ENCODE measurements around the gene ANKS3.

DNA sequence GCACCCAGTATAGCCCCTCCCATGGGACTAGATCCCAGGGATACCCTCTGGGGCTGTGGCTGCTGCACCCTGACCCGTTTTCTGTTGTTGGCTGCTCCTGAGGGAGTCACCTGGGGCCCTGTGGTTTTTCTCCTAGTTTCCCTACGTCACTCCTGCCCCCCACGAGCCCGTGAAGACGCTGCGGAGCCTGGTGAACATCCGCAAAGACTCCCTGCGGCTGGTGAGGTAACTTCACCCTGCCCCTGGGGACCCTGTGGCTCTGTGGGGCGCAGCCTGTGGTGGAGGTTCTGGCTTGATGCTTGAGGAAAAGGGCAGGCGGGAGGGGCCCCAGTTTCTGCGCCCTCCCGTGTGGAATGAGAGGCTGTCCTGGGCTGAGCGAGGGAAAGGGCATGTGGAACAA lies 82.2 kb downstream of the ANKS3 start:
- TF ChIP-seq, protein P1, sequence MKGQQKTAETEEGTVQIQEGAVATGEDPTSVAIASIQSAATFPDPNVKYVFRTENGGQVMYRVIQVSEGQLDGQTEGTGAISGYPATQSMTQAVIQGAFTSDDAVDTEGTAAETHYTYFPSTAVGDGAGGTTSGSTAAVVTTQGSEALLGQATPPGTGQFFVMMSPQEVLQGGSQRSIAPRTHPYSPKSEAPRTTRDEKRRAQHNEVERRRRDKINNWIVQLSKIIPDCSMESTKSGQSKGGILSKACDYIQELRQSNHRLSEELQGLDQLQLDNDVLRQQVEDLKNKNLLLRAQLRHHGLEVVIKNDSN (IDR thresholded peaks at IDR 0.05), result no peak
- TF ChIP-seq TCF12 (IDR thresholded peaks at IDR 0.05; ENCODE audit: low read depth), result no peak
- no peak for TF ChIP-seq YY1 (IDR thresholded peaks at IDR 0.05; ENCODE audit: low read depth)
- TF ChIP-seq RAD21 (IDR thresholded peaks at IDR 0.05; ENCODE audit: low read depth), result no peak
- no peak for TF ChIP-seq EP300 (IDR thresholded peaks at IDR 0.05; ENCODE audit: borderline replicate concordance)
- no peak for TF ChIP-seq TEAD4 (IDR thresholded peaks at IDR 0.05)
- TF ChIP-seq FOXM1 (IDR thresholded peaks at IDR 0.05; ENCODE audit: borderline replicate concordance, low read depth), result no peak
- TF ChIP-seq, protein P2, sequence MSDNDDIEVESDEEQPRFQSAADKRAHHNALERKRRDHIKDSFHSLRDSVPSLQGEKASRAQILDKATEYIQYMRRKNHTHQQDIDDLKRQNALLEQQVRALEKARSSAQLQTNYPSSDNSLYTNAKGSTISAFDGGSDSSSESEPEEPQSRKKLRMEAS (IDR thresholded peaks at IDR 0.05), result no peak
- TF ChIP-seq CREB1 (IDR thresholded peaks at IDR 0.05; ENCODE audit: low read depth), result no peak
- TF ChIP-seq, protein P3, sequence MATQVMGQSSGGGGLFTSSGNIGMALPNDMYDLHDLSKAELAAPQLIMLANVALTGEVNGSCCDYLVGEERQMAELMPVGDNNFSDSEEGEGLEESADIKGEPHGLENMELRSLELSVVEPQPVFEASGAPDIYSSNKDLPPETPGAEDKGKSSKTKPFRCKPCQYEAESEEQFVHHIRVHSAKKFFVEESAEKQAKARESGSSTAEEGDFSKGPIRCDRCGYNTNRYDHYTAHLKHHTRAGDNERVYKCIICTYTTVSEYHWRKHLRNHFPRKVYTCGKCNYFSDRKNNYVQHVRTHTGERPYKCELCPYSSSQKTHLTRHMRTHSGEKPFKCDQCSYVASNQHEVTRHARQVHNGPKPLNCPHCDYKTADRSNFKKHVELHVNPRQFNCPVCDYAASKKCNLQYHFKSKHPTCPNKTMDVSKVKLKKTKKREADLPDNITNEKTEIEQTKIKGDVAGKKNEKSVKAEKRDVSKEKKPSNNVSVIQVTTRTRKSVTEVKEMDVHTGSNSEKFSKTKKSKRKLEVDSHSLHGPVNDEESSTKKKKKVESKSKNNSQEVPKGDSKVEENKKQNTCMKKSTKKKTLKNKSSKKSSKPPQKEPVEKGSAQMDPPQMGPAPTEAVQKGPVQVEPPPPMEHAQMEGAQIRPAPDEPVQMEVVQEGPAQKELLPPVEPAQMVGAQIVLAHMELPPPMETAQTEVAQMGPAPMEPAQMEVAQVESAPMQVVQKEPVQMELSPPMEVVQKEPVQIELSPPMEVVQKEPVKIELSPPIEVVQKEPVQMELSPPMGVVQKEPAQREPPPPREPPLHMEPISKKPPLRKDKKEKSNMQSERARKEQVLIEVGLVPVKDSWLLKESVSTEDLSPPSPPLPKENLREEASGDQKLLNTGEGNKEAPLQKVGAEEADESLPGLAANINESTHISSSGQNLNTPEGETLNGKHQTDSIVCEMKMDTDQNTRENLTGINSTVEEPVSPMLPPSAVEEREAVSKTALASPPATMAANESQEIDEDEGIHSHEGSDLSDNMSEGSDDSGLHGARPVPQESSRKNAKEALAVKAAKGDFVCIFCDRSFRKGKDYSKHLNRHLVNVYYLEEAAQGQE (IDR thresholded peaks at IDR 0.05; ENCODE audit: low read depth), result no peak
- TF ChIP-seq EGR1 (IDR thresholded peaks at IDR 0.05), result no peak
